Liver (tissue), 9 donors: ENCODE data around the gene TENT5C. TPM values are rescaled to one million over a fixed set of nuclear protein-coding genes. Genes with fewer than 3 reads are reported as not detected.

Source experiments
- DNase-seq: peaks from one replicate; pipeline ENCODE4 v3.0.0-alpha.2; 2017; ENCODE audit warnings: low spot score
- H3K27ac ChIP-seq, 2 donors: one replicate each; pipeline ENCODE4 v1.7.0; 2013; ENCODE audit warnings: inconsistent platforms in 2 of 2, low read length in 2 of 2, control low read depth in 1 of 2, low read depth in 1 of 2, mild to moderate bottlenecking in 1 of 2
- H3K27me3 ChIP-seq, 4 donors: one replicate each; pipeline versions ENCODE4 v1.6.1 to v1.7.0; 2013; ENCODE audit warnings: low read length in 3 of 4, inconsistent platforms in 1 of 4, mild to moderate bottlenecking in 1 of 4, moderate library complexity in 1 of 4; ENCODE audit not compliant: control insufficient read depth in 4 of 4, insufficient read depth in 4 of 4
- H3K36me3 ChIP-seq, 4 donors: one replicate each; pipeline versions ENCODE4 v1.6.1 to v1.7.0; 2013; ENCODE audit warnings: low read length in 3 of 4, mild to moderate bottlenecking in 3 of 4, low read depth in 1 of 4, moderate library complexity in 1 of 4; ENCODE audit not compliant: control insufficient read depth in 4 of 4, insufficient read depth in 3 of 4
- H3K4me1 ChIP-seq, 4 donors: one replicate each; pipeline versions ENCODE4 v1.6.1 to v1.7.0; 2013; ENCODE audit warnings: low read length in 3 of 4, mild to moderate bottlenecking in 3 of 4, moderate library complexity in 1 of 4; ENCODE audit not compliant: control insufficient read depth in 4 of 4, insufficient read depth in 4 of 4
- H3K4me3 ChIP-seq, 3 donors: one replicate each; pipeline versions ENCODE4 v1.6.1 to v1.7.0; 2013; ENCODE audit warnings: low read length in 3 of 3, control low read depth in 1 of 3, low read depth in 1 of 3, mild to moderate bottlenecking in 1 of 3
- H3K9ac ChIP-seq, 2 donors: one replicate each; pipeline ENCODE4 v1.7.0; 2013; ENCODE audit warnings: low read length in 2 of 2, mild to moderate bottlenecking in 2 of 2, moderate library complexity in 2 of 2, control low read depth in 1 of 2, low read depth in 1 of 2
- H3K9me3 ChIP-seq, 4 donors: one replicate each; pipeline versions ENCODE4 v1.6.1 to v1.7.0; 2013; ENCODE audit warnings: low read length in 3 of 4; ENCODE audit not compliant: control insufficient read depth in 4 of 4
- ATF3 ChIP-seq: IDR thresholded peaks from 2 replicates; pipeline ENCODE4 v1.6.1; 2016; ENCODE audit warnings: antibody characterized with exemption
- CTCF ChIP-seq: fragments of 150-350 bp; IDR thresholded peaks from 2 replicates; pipeline ENCODE4 v1.5.1; 2017; ENCODE audit warnings: improper control_type of control experiment, low read depth, low read length; ENCODE audit not compliant: missing input control
- GABPA ChIP-seq, 2 donors: IDR thresholded peaks in 1 of 2; conservative IDR thresholded peaks in 1 of 2; 2 replicates each; pipeline ENCODE4 v1.6.1; 2016; ENCODE audit warnings: antibody characterized with exemption in 2 of 2, mild to moderate bottlenecking in 1 of 2, moderate library complexity in 1 of 2
- HNF4G ChIP-seq: IDR thresholded peaks from 2 replicates; pipeline ENCODE4 v1.6.1; 2016; ENCODE audit warnings: antibody characterized with exemption
- MAX ChIP-seq: IDR thresholded peaks from 2 replicates; pipeline ENCODE4 v1.6.1; 2016; ENCODE audit warnings: antibody characterized with exemption
- RAD21 ChIP-seq, 2 donors: IDR thresholded peaks; 2 replicates each; pipeline ENCODE4 v1.6.1; 2016; ENCODE audit warnings: antibody characterized with exemption in 2 of 2, mild to moderate bottlenecking in 2 of 2
- RXRA ChIP-seq, 2 donors: IDR thresholded peaks; 2 replicates each; pipeline ENCODE4 v1.6.1; 2017 to 2018; ENCODE audit warnings: antibody characterized with exemption in 2 of 2, mild to moderate bottlenecking in 1 of 2
- SP1 ChIP-seq: IDR thresholded peaks from 2 replicates; pipeline ENCODE4 v1.6.1; 2018; ENCODE audit warnings: antibody characterized with exemption, mild to moderate bottlenecking
- TAF1 ChIP-seq: conservative IDR thresholded peaks from 2 replicates; pipeline ENCODE4 v1.6.1; 2016; ENCODE audit warnings: antibody characterized with exemption, mild to moderate bottlenecking
- YY1 ChIP-seq: IDR thresholded peaks from 2 replicates; pipeline ENCODE4 v1.6.1; 2016; ENCODE audit warnings: antibody characterized with exemption, mild to moderate bottlenecking
- ZBTB33 ChIP-seq: IDR thresholded peaks from 2 replicates; pipeline ENCODE4 v1.6.1; 2016; ENCODE audit warnings: antibody characterized with exemption
- WGBS: extraction: QIAGEN DNeasy Blood & Tissue Kit; methylation state at CpG from one replicate; pipeline ENCODE4 v1.1.7; 2013; 5-methylcytosine and 5-hydroxymethylcytosine counted together
- polyA plus RNA-seq, 2 donors: library from polyadenylated mRNA; stranded (reverse) in 1 of 2; unstranded in 1 of 2; fragments of 200-250 nt in 1 of 2; fragments of >200 nt in 1 of 2; fragmentation: Nextera tagmentation in 1 of 2; extraction: Ambion mirVana in 1 of 2; gene quantifications; one replicate each; pipeline versions ENCODE4 v1.2.1 to v1.2.3, GENCODE V29; 2013 to 2015
- total RNA-seq, 2 donors: library from RNA; depleted of rRNA; stranded (reverse); fragments of >200 nt; gene quantifications; one replicate each; pipeline ENCODE4 v1.2.3, GENCODE V29; 2014
- donor health status: healthy.
- donor health status: healthy.
- donor health status: healthy.
- donor health status: healthy.
- donor health status: healthy.

TENT5C gene
- total and polyA plus RNA-seq, 4 donors, result 1.1 to 200 (median 4.8) TPM

- Histone ChIP-seq H3K27me3 (no peaks in the 10 kb centered on the region), H3K4me3 (no peak overlapping the region), H3K4me1 (peaks cover 0 to 14% (median 9%) of the 10 kb centered on the region in 4 donors), H3K27ac (no peak overlapping the region), H3K9me3 (no peaks in the 10 kb centered on the region), H3K9ac (no peak overlapping the region), H3K36me3 (no peaks in the 10 kb centered on the region)
- WGBS, result 74% methylated on average over 3 of the region's 3 CpGs
- DNase-seq, result no peak
- TF ChIP-seq ATF3, result no peak
Measured at GRCh38 chr1:117611894-117612483, 6.1 kb downstream of the TENT5C start.

- Histone ChIP-seq H3K27ac (no peak overlapping the region), H3K36me3 (no peaks in the 10 kb centered on the region), H3K9me3 (no peaks in the 10 kb centered on the region), H3K9ac (no peak overlapping the region), H3K4me3 (no peak overlapping the region), H3K27me3 (no peaks in the 10 kb centered on the region), H3K4me1 (peaks cover 0 to 7% (median 3%) of the 10 kb centered on the region in 4 donors)
- 67% methylated on average over 7 of the region's 7 CpGs for WGBS
- peak; percentile 56 for DNase-seq
- TF ChIP-seq TAF1 (no peak), CTCF (no peak), RXRA (IDR thresholded peaks at IDR 0.05) (no peak), YY1 (no peak), GABPA (IDR thresholded peaks at IDR 0.05 in 1 of 2, conservative IDR thresholded peaks at IDR 0.05 in 1 of 2) (no peak), SP1 (no peak), MAX (no peak), HNF4G (no peak), ZBTB33 (no peak), ATF3 (no peak), RAD21 (IDR thresholded peaks at IDR 0.05) (no peak)
Measured at GRCh38 chr1:117612517-117613248, 6.8 kb downstream of the TENT5C start.
